MM.1S (cell line): ENCODE results near the gene ZNF599.

ENCODE experiments used
- CTCF ChIP-seq: fragments of 300-600 bp; sonication (generic); IDR thresholded peaks from 2 replicates; pipeline ENCODE4 v1.5.1; 2016; ENCODE audit warnings: antibody characterized with exemption, low read length, mixed read lengths
- EZH2 ChIP-seq: fragments of 300-600 bp; sonication (generic); optimal IDR thresholded peaks from 2 replicates; pipeline ENCODE3; 2017; ENCODE audit warnings: low read depth, mild to moderate bottlenecking, antibody characterized with exemption, low read length, mixed read lengths
- EZH2phosphoT487 ChIP-seq: fragments of 300-600 bp; sonication (generic); IDR thresholded peaks from 2 replicates; pipeline ENCODE4 v1.6.1; 2018; ENCODE audit warnings: antibody characterized with exemption, low read length

- no peak for TF ChIP-seq CTCF
- no peak for TF ChIP-seq EZH2
- no peak for TF ChIP-seq EZH2phosphoT487
These were observed 31.1 kb upstream of the ZNF599 start for GRCh38 chr19:34804115-34804514.
